ENCODE data around the gene PAK2.
"Not testable (repeated sequence)": the region's sequence is repeated elsewhere in the genome, so short reads cannot be mapped to it uniquely, and the experiment has no call there.

The PAK2 gene

GRCh38 chr3:196737655-196738054, 2.0 kb upstream of the PAK2 start:
- DNase-seq: no peak

- DNase-seq: peak; percentile 71
Observed at GRCh38 chr3:196740481-196741248, 1.0 kb downstream of the PAK2 start.

- no peak for DNase-seq
Observed at GRCh38 chr3:196741249-196741889, 1.7 kb downstream of the PAK2 start.

- DNase-seq: not testable (repeated sequence)
Observed at GRCh38 chr3:196743569-196743968, 3.9 kb downstream of the PAK2 start.

GRCh38 chr3:196749125-196749524, 9.5 kb downstream of the PAK2 start:
- no peak for DNase-seq

- no peak for DNase-seq
Observed at GRCh38 chr3:196753201-196753600, 13.5 kb downstream of the PAK2 start.

GRCh38 chr3:196754091-196754981, 14.7 kb downstream of the PAK2 start:
- DNase-seq: no peak

- DNase-seq: no peak
Observed at GRCh38 chr3:196756732-196757131, 17.1 kb downstream of the PAK2 start.

GRCh38 chr3:196757876-196758739, 18.5 kb downstream of the PAK2 start:
- no peak for DNase-seq

- DNase-seq: no peak
Observed at GRCh38 chr3:196763179-196763578, 23.5 kb downstream of the PAK2 start.

GRCh38 chr3:196765454-196765853, 25.8 kb downstream of the PAK2 start:
- DNase-seq: no peak

- DNase-seq: no peak
Observed at GRCh38 chr3:196771067-196771466, 31.4 kb downstream of the PAK2 start.

- DNase-seq: no peak
Observed at GRCh38 chr3:196772102-196772501, 32.4 kb downstream of the PAK2 start.

- no peak for DNase-seq
Observed at GRCh38 chr3:196772897-196773296, 33.2 kb downstream of the PAK2 start.

- DNase-seq: no peak
Observed at GRCh38 chr3:196774191-196774820, 34.6 kb downstream of the PAK2 start.

- DNase-seq: no peak
Observed at GRCh38 chr3:196774848-196775422, 35.3 kb downstream of the PAK2 start.

- no peak for DNase-seq
Observed at GRCh38 chr3:196775938-196776337, 36.3 kb downstream of the PAK2 start.

GRCh38 chr3:196777836-196778235, 38.2 kb downstream of the PAK2 start:
- DNase-seq: no peak

- DNase-seq: no peak
Observed at GRCh38 chr3:196778755-196779154, 39.1 kb downstream of the PAK2 start.

- DNase-seq: no peak
Observed at GRCh38 chr3:196782511-196782910, 42.9 kb downstream of the PAK2 start.

- no peak for DNase-seq
Observed at GRCh38 chr3:196788528-196788927, 48.9 kb downstream of the PAK2 start.

GRCh38 chr3:196789885-196790359, 50.3 kb downstream of the PAK2 start:
- DNase-seq: no peak
